ENCODE data around the gene IL1RAPL1. TPM values are rescaled to one million over a fixed set of nuclear protein-coding genes. Genes with fewer than 3 reads are reported as not detected.
"Not testable (repeated sequence)": the region's sequence is repeated elsewhere in the genome, so short reads cannot be mapped to it uniquely, and the experiment has no call there.

Gene IL1RAPL1
- total RNA-seq, 5 donors from 2014 or later (not counting 1 experiment from before 2014, with no cell fraction given) = not detected

GRCh38 chrX:29113221-29113620 lies 526.0 kb downstream of the IL1RAPL1 start:
- no peaks in the 10 kb centered on the region for H3K9me3 ChIP-seq
- no peaks in the 10 kb centered on the region for H3K36me3 ChIP-seq (ENCODE audit: control insufficient read depth in 2 of 2, extremely low read depth in 1 of 2, insufficient read depth in 1 of 2, low read length in 1 of 2)
- Mint-ChIP-seq H3K27me3 (peaks cover 0 to 15% of the 10 kb centered on the region in 2 donors), H3K27ac (no peak overlapping the region), H3K4me3 (no peak overlapping the region), H3K36me3 (no peaks in the 10 kb centered on the region), H3K4me1 (no peaks in the 10 kb centered on the region), H3K9me3 (peaks cover 0 to 14% (median 12%) of the 10 kb centered on the region in 3 donors)
- no peak overlapping the region for H3K27ac ChIP-seq (ENCODE audit: low read length)
- CTCF ChIA-PET = no interaction called here
- H3K4me3 ChIP-seq (ENCODE audit: control insufficient read depth in 1 of 2, extremely low read depth in 1 of 2, low read length in 1 of 2) = no peak overlapping the region
- no CpG with 5 or more reads among the region's 1 CpG for WGBS (ENCODE audit: insufficient coverage)
- POLR2A ChIA-PET = interaction anchor here in 1 of 2 donors (0.6 kb wide), 1 partner anchor 269 kb away, joined by 3 read pairs; no protein-coding TSS in a partner anchor
- H3K27me3 ChIP-seq (replicated peaks in 1 of 2; ENCODE audit: control insufficient read depth in 2 of 2, extremely low read depth in 1 of 2, insufficient read depth in 2 of 2, low read length in 1 of 2) = no peaks in the 10 kb centered on the region
- no peaks in the 10 kb centered on the region for H3K4me1 ChIP-seq (ENCODE audit: control insufficient read depth in 1 of 2, extremely low read depth in 1 of 2, insufficient read depth in 2 of 2, low read length in 2 of 2)
- DNase-seq (no peak), ATAC-seq (replicated peaks in 1 of 4) (no peak)

- POLR2A ChIA-PET; H3K9me3 Mint-ChIP-seq; ATAC-seq (replicated peaks in 1 of 4); H3K4me3 ChIP-seq (ENCODE audit: control insufficient read depth in 1 of 2, extremely low read depth in 1 of 2, low read length in 1 of 2); H3K36me3 Mint-ChIP-seq; H3K36me3 ChIP-seq (ENCODE audit: control insufficient read depth in 2 of 2, extremely low read depth in 1 of 2, insufficient read depth in 1 of 2, low read length in 1 of 2); H3K4me1 Mint-ChIP-seq; H3K9me3 ChIP-seq; CTCF ChIA-PET; H3K4me3 Mint-ChIP-seq; H3K27me3 Mint-ChIP-seq; H3K27ac Mint-ChIP-seq; H3K27me3 ChIP-seq (replicated peaks in 1 of 2; ENCODE audit: control insufficient read depth in 2 of 2, extremely low read depth in 1 of 2, insufficient read depth in 2 of 2, low read length in 1 of 2); DNase-seq; H3K4me1 ChIP-seq (ENCODE audit: control insufficient read depth in 1 of 2, extremely low read depth in 1 of 2, insufficient read depth in 2 of 2, low read length in 2 of 2); H3K27ac ChIP-seq (ENCODE audit: low read length): not testable (repeated sequence)
- no CpG with 5 or more reads among the region's 2 CpGs for WGBS (ENCODE audit: insufficient coverage)
Measured at GRCh38 chrX:29122817-29123216, 535.6 kb downstream of the IL1RAPL1 start.

GRCh38 chrX:29130905-29131304 lies 543.7 kb downstream of the IL1RAPL1 start:
- Mint-ChIP-seq H3K27me3 (no peaks in the 10 kb centered on the region), H3K4me1 (no peaks in the 10 kb centered on the region), H3K9me3 (peaks cover 0 to 5% (median 0%) of the 10 kb centered on the region in 3 donors), H3K4me3 (no peak overlapping the region), H3K27ac (no peak overlapping the region), H3K36me3 (no peaks in the 10 kb centered on the region)
- POLR2A ChIA-PET = no interaction called here
- Histone ChIP-seq H3K9me3 (no peaks in the 10 kb centered on the region), H3K4me3 (ENCODE audit: control insufficient read depth in 1 of 2, extremely low read depth in 1 of 2, low read length in 1 of 2) (no peak overlapping the region), H3K36me3 (ENCODE audit: control insufficient read depth in 2 of 2, extremely low read depth in 1 of 2, insufficient read depth in 1 of 2, low read length in 1 of 2) (no peaks in the 10 kb centered on the region), H3K27me3 (replicated peaks in 1 of 2; ENCODE audit: control insufficient read depth in 2 of 2, extremely low read depth in 1 of 2, insufficient read depth in 2 of 2, low read length in 1 of 2) (no peaks in the 10 kb centered on the region), H3K4me1 (ENCODE audit: control insufficient read depth in 1 of 2, extremely low read depth in 1 of 2, insufficient read depth in 2 of 2, low read length in 2 of 2) (no peaks in the 10 kb centered on the region), H3K27ac (ENCODE audit: low read length) (no peak overlapping the region)
- WGBS (ENCODE audit: insufficient coverage) = no CpG with 5 or more reads among the region's 4 CpGs
- CTCF ChIA-PET = no interaction called here
- DNase-seq (no peak), ATAC-seq (replicated peaks in 1 of 4) (no peak)

DNA sequence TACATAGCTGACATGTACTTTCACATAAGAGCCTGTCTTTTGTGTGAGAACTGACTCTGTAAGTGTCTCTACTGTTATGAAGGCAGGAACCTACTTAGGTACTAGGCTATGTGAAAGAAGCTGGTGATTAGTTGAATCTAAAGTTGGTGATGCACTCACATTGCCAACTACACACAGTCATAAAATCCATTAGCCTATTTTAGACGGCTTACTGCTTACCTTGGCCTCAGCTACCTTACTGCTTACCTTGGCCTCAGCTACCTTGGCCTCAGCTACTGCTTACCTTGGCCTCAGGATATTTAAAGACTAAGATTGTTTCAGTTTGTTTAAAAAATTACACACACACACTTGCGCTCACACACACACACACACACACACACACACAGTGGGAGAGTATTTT lies 549.7 kb downstream of the IL1RAPL1 start:
- H3K27ac Mint-ChIP-seq = no peak overlapping the region
- no peaks in the 10 kb centered on the region for H3K9me3 ChIP-seq
- no peaks in the 10 kb centered on the region for H3K27me3 Mint-ChIP-seq
- ATAC-seq (replicated peaks in 1 of 4) = no peak
- no peak overlapping the region for H3K27ac ChIP-seq (ENCODE audit: low read length)
- no CpG with 5 or more reads among the region's 2 CpGs for WGBS (ENCODE audit: insufficient coverage)
- H3K4me3 ChIP-seq (ENCODE audit: control insufficient read depth in 1 of 2, extremely low read depth in 1 of 2, low read length in 1 of 2) = no peak overlapping the region
- CTCF ChIA-PET = no interaction called here
- no peaks in the 10 kb centered on the region for H3K27me3 ChIP-seq (replicated peaks in 1 of 2; ENCODE audit: control insufficient read depth in 2 of 2, extremely low read depth in 1 of 2, insufficient read depth in 2 of 2, low read length in 1 of 2)
- H3K36me3 Mint-ChIP-seq = no peaks in the 10 kb centered on the region
- POLR2A ChIA-PET = no interaction called here
- no peaks in the 10 kb centered on the region for H3K36me3 ChIP-seq (ENCODE audit: control insufficient read depth in 2 of 2, extremely low read depth in 1 of 2, insufficient read depth in 1 of 2, low read length in 1 of 2)
- no peak for DNase-seq
- no peaks in the 10 kb centered on the region for H3K4me1 Mint-ChIP-seq
- H3K4me3 Mint-ChIP-seq = no peak overlapping the region
- H3K4me1 ChIP-seq (ENCODE audit: control insufficient read depth in 1 of 2, extremely low read depth in 1 of 2, insufficient read depth in 2 of 2, low read length in 2 of 2) = no peaks in the 10 kb centered on the region
- H3K9me3 Mint-ChIP-seq = peaks cover 0 to 3% (median 0%) of the 10 kb centered on the region in 3 donors

GRCh38 chrX:29138003-29138402 lies 550.8 kb downstream of the IL1RAPL1 start:
- H3K4me3 Mint-ChIP-seq = no peak overlapping the region
- H3K27me3 Mint-ChIP-seq = no peaks in the 10 kb centered on the region
- no peak for ATAC-seq (replicated peaks in 1 of 4)
- H3K4me1 Mint-ChIP-seq = no peaks in the 10 kb centered on the region
- H3K36me3 ChIP-seq (ENCODE audit: control insufficient read depth in 2 of 2, extremely low read depth in 1 of 2, insufficient read depth in 1 of 2, low read length in 1 of 2) = no peaks in the 10 kb centered on the region
- H3K4me1 ChIP-seq (ENCODE audit: control insufficient read depth in 1 of 2, extremely low read depth in 1 of 2, insufficient read depth in 2 of 2, low read length in 2 of 2) = no peaks in the 10 kb centered on the region
- WGBS (ENCODE audit: insufficient coverage) = no CpG with 5 or more reads among the region's 2 CpGs
- H3K27ac ChIP-seq (ENCODE audit: low read length) = no peak overlapping the region
- no peak overlapping the region for H3K27ac Mint-ChIP-seq
- no peaks in the 10 kb centered on the region for H3K36me3 Mint-ChIP-seq
- H3K4me3 ChIP-seq (ENCODE audit: control insufficient read depth in 1 of 2, extremely low read depth in 1 of 2, low read length in 1 of 2) = no peak overlapping the region
- H3K9me3 Mint-ChIP-seq = peaks cover 0 to 3% (median 2%) of the 10 kb centered on the region in 3 donors
- ChIA-PET POLR2A (no interaction called here), CTCF (interaction anchor here in 1 of 2 donors (0.6 kb wide), 1 partner anchor 45 kb away, joined by 3 read pairs; no protein-coding TSS in a partner anchor)
- no peaks in the 10 kb centered on the region for H3K9me3 ChIP-seq
- no peak for DNase-seq
- no peaks in the 10 kb centered on the region for H3K27me3 ChIP-seq (replicated peaks in 1 of 2; ENCODE audit: control insufficient read depth in 2 of 2, extremely low read depth in 1 of 2, insufficient read depth in 2 of 2, low read length in 1 of 2)

DNA sequence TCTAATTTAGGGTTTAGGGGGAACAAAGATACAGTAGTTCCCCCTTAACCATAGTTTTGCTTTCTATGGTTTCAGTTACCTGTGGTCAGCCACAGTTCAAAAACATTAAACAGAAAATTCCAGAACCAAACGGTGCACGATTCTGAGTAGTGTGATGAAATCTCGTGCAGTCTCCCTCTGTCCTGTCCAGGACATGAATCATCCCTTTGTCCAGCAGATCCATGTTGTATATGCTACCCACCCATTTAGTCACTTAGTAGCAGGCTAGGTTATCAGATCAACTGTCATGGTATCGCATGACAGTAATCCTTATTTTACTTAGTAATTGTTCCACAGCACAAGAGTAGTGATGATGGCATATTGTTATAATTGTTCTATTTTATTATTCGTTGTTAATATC lies 556.1 kb downstream of the IL1RAPL1 start:
- ChIA-PET POLR2A (no interaction called here), CTCF (no interaction called here)
- no peak overlapping the region for H3K27ac Mint-ChIP-seq
- H3K4me3 Mint-ChIP-seq = no peak overlapping the region
- no peaks in the 10 kb centered on the region for H3K36me3 Mint-ChIP-seq
- H3K4me3 ChIP-seq (ENCODE audit: control insufficient read depth in 1 of 2, extremely low read depth in 1 of 2, low read length in 1 of 2) = no peak overlapping the region
- no peaks in the 10 kb centered on the region for H3K27me3 Mint-ChIP-seq
- H3K27me3 ChIP-seq (replicated peaks in 1 of 2; ENCODE audit: control insufficient read depth in 2 of 2, extremely low read depth in 1 of 2, insufficient read depth in 2 of 2, low read length in 1 of 2) = no peaks in the 10 kb centered on the region
- H3K9me3 Mint-ChIP-seq = peaks cover 4 to 17% (median 12%) of the 10 kb centered on the region in 3 donors
- H3K9me3 ChIP-seq = no peaks in the 10 kb centered on the region
- no peaks in the 10 kb centered on the region for H3K4me1 Mint-ChIP-seq
- DNase-seq (no peak), ATAC-seq (replicated peaks in 1 of 4) (no peak)
- no peaks in the 10 kb centered on the region for H3K4me1 ChIP-seq (ENCODE audit: control insufficient read depth in 1 of 2, extremely low read depth in 1 of 2, insufficient read depth in 2 of 2, low read length in 2 of 2)
- no peak overlapping the region for H3K27ac ChIP-seq (ENCODE audit: low read length)
- no CpG with 5 or more reads among the region's 5 CpGs for WGBS (ENCODE audit: insufficient coverage)
- H3K36me3 ChIP-seq (ENCODE audit: control insufficient read depth in 2 of 2, extremely low read depth in 1 of 2, insufficient read depth in 1 of 2, low read length in 1 of 2) = no peaks in the 10 kb centered on the region

DNA sequence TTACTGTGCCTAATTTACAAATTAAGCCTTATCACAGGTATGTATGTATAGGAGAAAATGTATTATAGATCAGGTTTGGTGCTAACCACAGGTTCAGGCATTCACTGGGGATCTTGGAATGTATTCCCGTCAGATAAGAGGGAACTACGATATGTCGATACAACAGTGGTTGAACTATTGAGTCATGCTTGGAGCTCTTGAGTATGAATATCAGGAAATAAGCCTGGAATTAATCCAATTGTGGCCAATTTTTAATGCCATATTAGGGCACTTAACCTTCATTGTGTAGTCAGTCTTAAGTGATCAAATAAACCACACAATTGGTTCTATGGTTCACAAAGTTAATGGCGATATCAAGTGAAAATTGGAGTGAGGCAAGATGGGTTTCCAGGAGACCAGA lies 556.5 kb downstream of the IL1RAPL1 start:
- Histone ChIP-seq H3K27ac (ENCODE audit: low read length) (no peak overlapping the region), H3K4me3 (ENCODE audit: control insufficient read depth in 1 of 2, extremely low read depth in 1 of 2, low read length in 1 of 2) (no peak overlapping the region), H3K4me1 (ENCODE audit: control insufficient read depth in 1 of 2, extremely low read depth in 1 of 2, insufficient read depth in 2 of 2, low read length in 2 of 2) (no peaks in the 10 kb centered on the region), H3K9me3 (no peaks in the 10 kb centered on the region), H3K27me3 (replicated peaks in 1 of 2; ENCODE audit: control insufficient read depth in 2 of 2, extremely low read depth in 1 of 2, insufficient read depth in 2 of 2, low read length in 1 of 2) (no peaks in the 10 kb centered on the region), H3K36me3 (ENCODE audit: control insufficient read depth in 2 of 2, extremely low read depth in 1 of 2, insufficient read depth in 1 of 2, low read length in 1 of 2) (no peaks in the 10 kb centered on the region)
- DNase-seq (no peak), ATAC-seq (replicated peaks in 1 of 4) (no peak)
- WGBS (ENCODE audit: insufficient coverage) = 93% methylated on average over 3 of the region's 4 CpGs
- Mint-ChIP-seq H3K36me3 (no peaks in the 10 kb centered on the region), H3K4me1 (no peaks in the 10 kb centered on the region), H3K9me3 (peaks cover 4 to 17% (median 12%) of the 10 kb centered on the region in 3 donors), H3K27me3 (no peaks in the 10 kb centered on the region), H3K27ac (no peak overlapping the region), H3K4me3 (no peak overlapping the region)
- POLR2A ChIA-PET = no interaction called here
- CTCF ChIA-PET = interaction anchor here in 1 of 2 donors (0.7 kb wide), 1 partner anchor 180 kb away, joined by 5 read pairs; no protein-coding TSS in a partner anchor

Data from T-cell (primary cell).